ENCODE results near the gene STK11.
A peak's percentile ranks its signal among the peaks of the same experiment; 100 is the strongest.

The STK11 gene

GRCh38 chr19:1254081-1254527 lies 48.5 kb downstream of the STK11 start:
- TF ChIP-seq CTCF (conservative IDR thresholded peaks at IDR 0.05; ENCODE audit: low read depth), result no peak
- peak overlapping the region; percentile 100 for H3K27ac ChIP-seq
- ChIA-PET CTCF (interaction anchor here (1.9 to 2.6 kb wide), 2 partner anchors 10 to 13 kb away, joined by 9 read pairs; no protein-coding TSS in a partner anchor), POLR2A (ENCODE audit: low non-redundant PET) (interaction anchor here (0.6 kb wide), 1 partner anchor 13 kb away, joined by 4 read pairs; no protein-coding TSS in a partner anchor)
- no peak for DNase-seq (ENCODE audit: low spot score)

DNA sequence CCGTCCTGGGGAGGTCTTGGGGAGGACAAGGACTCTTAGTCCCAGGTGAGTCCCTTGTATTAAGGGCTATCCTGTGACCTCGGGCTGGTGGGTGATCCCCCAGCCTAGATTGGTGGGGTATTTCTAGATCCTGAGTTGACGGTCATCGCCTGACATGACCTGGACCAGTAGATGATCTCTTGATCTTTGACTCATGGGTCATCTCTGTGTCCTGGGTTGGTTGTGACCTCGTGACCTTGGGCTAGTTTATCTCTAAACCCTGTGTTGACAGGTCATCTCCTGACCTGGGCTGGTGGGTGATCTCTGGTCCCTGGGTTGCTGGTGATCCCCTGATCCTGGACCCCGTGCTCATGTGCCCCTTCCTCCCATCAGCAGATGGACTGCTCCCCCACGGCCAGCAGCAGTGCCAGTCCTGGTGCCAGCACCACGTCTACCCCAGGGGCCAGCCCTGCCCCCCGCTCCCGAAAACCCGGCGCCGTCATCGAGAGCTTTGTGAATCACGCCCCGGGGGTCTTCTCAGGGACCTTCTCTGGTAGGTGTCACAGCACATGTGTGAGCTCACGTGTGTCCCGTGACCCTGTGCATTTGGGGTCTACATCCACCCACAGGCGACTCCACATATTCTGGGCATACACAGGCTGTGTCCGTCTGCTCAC lies 49.1 kb downstream of the STK11 start:
- CTCF ChIA-PET, result interaction anchor here (1.5 to 2.6 kb wide), 2 partner anchors 11 to 12 kb away, joined by 6 to 9 read pairs; no protein-coding TSS in a partner anchor
- H3K27ac ChIP-seq, result peak overlapping the region; percentile 100
- POLR2A ChIA-PET (ENCODE audit: low non-redundant PET), result no interaction called here
- no peak for TF ChIP-seq CTCF (conservative IDR thresholded peaks at IDR 0.05; ENCODE audit: low read depth)
- DNase-seq (ENCODE audit: low spot score), result no peak

- peak overlapping the region; percentile 100 for H3K27ac ChIP-seq
- ChIA-PET POLR2A (ENCODE audit: low non-redundant PET) (no interaction called here), CTCF (interaction anchor here (0.7 to 2.6 kb wide), 3 partner anchors 11 to 384 kb away, joined by 3 to 9 read pairs (median 6); no protein-coding TSS in a partner anchor)
Measured at GRCh38 chr19:1255186-1256161, 49.9 kb downstream of the STK11 start.

GRCh38 chr19:1256646-1257474 lies 51.3 kb downstream of the STK11 start:
- TF ChIP-seq CTCF (conservative IDR thresholded peaks at IDR 0.05; ENCODE audit: low read depth), result no peak
- ChIA-PET CTCF (interaction anchor here (0.6 kb wide), 1 partner anchor 21 kb away, joined by 3 read pairs; no protein-coding TSS in a partner anchor), POLR2A (ENCODE audit: low non-redundant PET) (interaction anchor here (0.7 kb wide), 1 partner anchor 10 kb away, joined by 3 read pairs; no protein-coding TSS in a partner anchor)
- H3K27ac ChIP-seq, result peak overlapping the region; percentile 100
- no peak for DNase-seq (ENCODE audit: low spot score)

More at GRCh38 chr19:1255186-1256161, 49.9 kb downstream of the STK11 start:
- no peak for TF ChIP-seq CTCF (conservative IDR thresholded peaks at IDR 0.05; ENCODE audit: low read depth)
- DNase-seq (ENCODE audit: low spot score), result no peak

DNA sequence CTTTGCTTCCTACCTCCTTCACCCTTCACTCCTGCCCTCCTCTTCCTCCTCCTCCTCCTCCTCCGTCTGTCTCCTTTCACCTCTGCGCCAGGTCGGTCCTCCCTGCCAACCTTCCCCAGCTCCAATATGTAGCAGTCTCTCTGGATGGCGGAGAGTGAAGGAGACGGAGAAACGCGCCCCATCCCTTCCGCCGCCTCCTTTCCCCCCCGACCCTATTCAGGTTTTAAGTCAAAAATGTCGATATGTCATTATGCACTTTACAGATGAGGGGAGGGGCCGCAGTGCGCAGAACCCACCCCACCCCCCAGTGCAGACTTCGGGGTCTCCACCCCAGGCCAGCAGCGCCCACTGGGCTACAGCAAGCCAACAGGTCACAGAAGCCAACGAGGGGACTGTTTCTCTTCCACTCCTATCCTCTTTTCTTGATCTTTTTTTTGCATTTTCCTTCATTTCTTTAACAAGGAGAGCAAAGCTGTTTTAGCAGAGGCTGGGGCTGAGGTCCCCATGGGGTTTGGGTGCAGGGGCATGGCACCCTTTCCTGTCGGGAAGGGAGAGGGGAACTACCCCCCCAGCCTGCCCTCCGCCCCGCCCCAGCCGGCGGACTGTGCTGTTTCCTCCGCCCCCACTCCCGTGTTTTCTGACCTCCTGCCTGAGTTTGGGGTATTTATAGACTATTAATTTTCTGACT lies 52.0 kb downstream of the STK11 start:
- no peak for TF ChIP-seq CTCF (conservative IDR thresholded peaks at IDR 0.05; ENCODE audit: low read depth)
- H3K27ac ChIP-seq, result peak overlapping the region; percentile 100
- DNase-seq (ENCODE audit: low spot score), result no peak
- ChIA-PET POLR2A (ENCODE audit: low non-redundant PET) (no interaction called here), CTCF (interaction anchor here (0.6 kb wide), 1 partner anchor 22 kb away, joined by 3 read pairs; no protein-coding TSS in a partner anchor)

All from RWPE1 (cell line).